B cell (primary cell): ENCODE data around the gene LSMEM2. TPM values are rescaled to one million over a fixed set of nuclear protein-coding genes. Genes with fewer than 3 reads are reported as not detected.

Experiments used
- ATAC-seq: fragments of 200-7000 bp; cut with Tn5 transposase; one replicate; pipeline ENCODE4 v1.10.0; 2021; ENCODE audit warnings: low read depth, mild to moderate bottlenecking, moderate number of reproducible peaks, moderate library complexity
- CTCF ChIA-PET: fragments of 350-600 bp; sonication (Branson Sonifier 250); formaldehyde crosslinking; loops from one replicate; lab custom pipeline; 2021; ENCODE audit warnings: antibody characterized with exemption, inconsistent platforms; lab: Charles Lee
- POLR2A ChIA-PET: fragments of 350-600 bp; sonication (Branson Sonifier 250); formaldehyde crosslinking; loops from one replicate; lab custom pipeline; 2021; ENCODE audit warnings: antibody characterized with exemption; lab: Charles Lee
- DNase-seq: peaks from one replicate; pipeline ENCODE4 v3.0.0; 2013
- H2AFZ ChIP-seq: 2 replicates; pipeline ENCODE4 v1.6.1; 2012; ENCODE audit warnings: mild to moderate bottlenecking, low read depth, low read length; ENCODE audit not compliant: insufficient read depth, poor library complexity, severe bottlenecking
- H3K27ac ChIP-seq, 2 donors: 1 replicate in 1 of 2; 2 replicates in 1 of 2; pipeline ENCODE4 v1.5.1; 2012 to 2013; ENCODE audit warnings: low read length in 2 of 2, mild to moderate bottlenecking in 2 of 2, moderate library complexity in 1 of 2
- H3K27me3 ChIP-seq, 4 experiments: fragments of 200-600 bp in 1 of 4; sonication (generic) in 1 of 4; replicated peaks in 1 of 4; 1 replicate in 2 of 4; 2 replicates in 2 of 4; pipeline versions ENCODE4 v1.6.1 to v1.7.0; 2013 to 2016; ENCODE audit warnings: low read length in 3 of 4, mild to moderate bottlenecking in 2 of 4, mixed read lengths in 1 of 4, moderate library complexity in 1 of 4; ENCODE audit not compliant: insufficient read depth in 4 of 4, control insufficient read depth in 3 of 4; ENCODE audit errors: control extremely low read depth in 1 of 4
- H3K36me3 ChIP-seq, 2 experiments: replicated peaks in 1 of 2; 1 replicate in 1 of 2; 2 replicates in 1 of 2; pipeline versions ENCODE4 v1.6.1 to v1.7.1; 2013; ENCODE audit warnings: low read length in 1 of 2; ENCODE audit not compliant: insufficient read depth in 2 of 2, control insufficient read depth in 1 of 2; ENCODE audit errors: control extremely low read depth in 1 of 2, extremely low read depth in 1 of 2
- H3K4me1 ChIP-seq, 2 donors: fragments of 200-600 bp in 1 of 2; sonication (generic) in 1 of 2; 1 replicate in 1 of 2; 2 replicates in 1 of 2; pipeline versions ENCODE4 v1.5.1 to v1.6.1; 2013 to 2017; ENCODE audit warnings: low read length in 2 of 2; ENCODE audit not compliant: control insufficient read depth in 2 of 2, insufficient read depth in 2 of 2
- H3K4me2 ChIP-seq: replicated peaks from 2 replicates; pipeline ENCODE3; 2012; ENCODE audit warnings: mild to moderate bottlenecking, low read depth, low read length; ENCODE audit not compliant: poor library complexity, severe bottlenecking
- H3K4me3 ChIP-seq, 5 experiments: fragments of 200-600 bp in 1 of 5; sonication (generic) in 1 of 5; 1 replicate in 3 of 5; 2 replicates in 2 of 5; pipeline versions ENCODE4 v1.5.1 to v1.7.0; 2011 to 2016; ENCODE audit warnings: low read length in 4 of 5, mild to moderate bottlenecking in 4 of 5, low read depth in 2 of 5, control low read depth in 1 of 5, moderate library complexity in 1 of 5; ENCODE audit not compliant: insufficient read depth in 1 of 5; ENCODE audit errors: control extremely low read depth in 1 of 5, extremely low read depth in 1 of 5
- H3K79me2 ChIP-seq: fragments of 200-600 bp; sonication (generic); one replicate; pipeline ENCODE4 v1.6.0; 2016; ENCODE audit warnings: low read length; ENCODE audit not compliant: control insufficient read depth, insufficient read depth
- H3K9ac ChIP-seq: fragments of 200-600 bp; sonication (generic); 2 replicates; pipeline ENCODE4 v1.6.1; 2017; ENCODE audit warnings: mild to moderate bottlenecking, low read length, moderate library complexity
- H3K9me3 ChIP-seq, 3 donors: one replicate each; pipeline versions ENCODE4 v1.6.1 to v1.7.1; 2013; ENCODE audit warnings: low read length in 2 of 3; ENCODE audit not compliant: control insufficient read depth in 2 of 3, insufficient read depth in 1 of 3; ENCODE audit errors: control extremely low read depth in 1 of 3
- H4K20me1 ChIP-seq: 2 replicates; pipeline ENCODE4 v1.6.0; 2012; ENCODE audit warnings: mild to moderate bottlenecking, low read length; ENCODE audit not compliant: insufficient read depth, control insufficient read depth, poor library complexity, severe bottlenecking
- H3K27ac Mint-ChIP-seq: one replicate; pipeline ENCODE4 v1.8.0; 2021; ENCODE audit warnings: mixed read lengths
- H3K27me3 Mint-ChIP-seq: one replicate; pipeline ENCODE4 v1.8.0; 2021; ENCODE audit warnings: mixed read lengths
- H3K4me1 Mint-ChIP-seq: one replicate; pipeline ENCODE4 v1.8.0; 2021; ENCODE audit warnings: mixed read lengths
- H3K4me3 Mint-ChIP-seq: one replicate; pipeline ENCODE4 v1.8.0; 2021; ENCODE audit warnings: mixed read lengths
- H3K9me3 Mint-ChIP-seq: one replicate; pipeline ENCODE4 v1.8.0; 2022; ENCODE audit warnings: mixed read lengths; ENCODE audit not compliant: insufficient read depth
- EZH2 ChIP-seq: IDR thresholded peaks from 2 replicates; pipeline ENCODE4 v1.6.1; 2012; ENCODE audit warnings: borderline replicate concordance, low read depth, mild to moderate bottlenecking, moderate library complexity, low read length; ENCODE audit not compliant: insufficient read depth, poor library complexity, severe bottlenecking
- WGBS: methylation state at CpG from one replicate; pipeline ENCODE4 v1.1.5; 2013; ENCODE audit warnings: missing lambda C conversion rate; ENCODE audit not compliant: insufficient coverage; 5-methylcytosine and 5-hydroxymethylcytosine counted together
- intact Hi-C: fragments of 100-400 bp; cut with micrococcal nuclease; formaldehyde crosslinking; loops from one replicate; pipeline ENCODE4 v1.10.0; 2022
- polyA plus RNA-seq: library from polyadenylated mRNA; depleted of rRNA; stranded (reverse); fragments of >200 nt; gene quantifications from 2 replicates; pipeline ENCODE4 v1.2.3, GENCODE V29; 2012
- total RNA-seq, 2 donors: library from RNA; stranded (reverse); fragments of 120-200 nt in 1 of 2; gene quantifications; 1 replicate in 1 of 2; 2 replicates in 1 of 2; pipeline versions ENCODE4 v1.2.3 to v1.2.4, GENCODE V29; 2013 to 2022
- TF ChIP-seq, protein P1 (sequence below): fragments of 200-600 bp; IDR thresholded peaks from one replicate; pipeline ENCODE4 v1.8.0; 2022; ENCODE audit warnings: antibody characterized with exemption, mild to moderate bottlenecking

The LSMEM2 gene
- total and polyA plus RNA-seq, 2 donors (not counting 1 experiment from before 2014, with no cell fraction given): not detected

DNA sequence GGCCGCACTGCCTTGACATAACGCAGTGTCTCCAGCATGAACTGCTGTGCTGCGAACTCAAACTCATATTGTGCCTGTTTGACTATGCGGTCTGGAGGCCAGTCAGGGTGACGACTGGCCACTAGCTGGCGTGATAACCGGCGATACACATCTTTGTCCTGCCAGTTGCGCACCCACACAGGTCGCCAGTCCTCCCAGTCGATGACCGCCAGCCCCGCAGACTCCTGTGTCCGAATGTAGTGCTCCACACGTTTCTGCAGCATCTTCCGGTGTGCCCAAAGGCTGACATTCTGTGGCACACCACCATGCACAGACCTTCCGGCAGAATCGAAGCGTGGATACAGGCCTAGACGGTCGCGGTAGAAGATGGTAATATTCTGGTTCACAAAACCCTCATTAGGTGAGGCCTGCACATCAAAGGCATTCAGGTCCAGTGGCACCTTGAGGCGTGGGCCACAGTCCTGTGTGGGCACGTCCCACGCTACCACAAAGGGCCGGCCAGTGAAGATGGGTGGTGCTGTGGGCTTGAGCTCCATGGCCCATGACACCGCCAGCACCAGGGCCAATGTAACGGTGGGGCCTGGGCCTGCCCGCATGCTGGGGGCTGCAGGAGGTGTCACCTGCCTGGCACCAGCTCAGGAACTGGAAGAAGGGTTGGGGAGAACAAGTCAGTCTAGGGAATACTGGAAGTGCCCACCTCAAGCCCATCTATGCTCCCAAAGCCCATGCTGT lies 41.2 kb downstream of the LSMEM2 start:
- Mint-ChIP-seq H3K27ac (peak overlapping the region; percentile 92), H3K4me3 (peak overlapping the region; percentile 98), H3K9me3 (no peaks in the 10 kb centered on the region), H3K4me1 (peaks cover 53% of the 10 kb centered on the region), H3K27me3 (no peaks in the 10 kb centered on the region)
- ATAC-seq: no peak
- TF ChIP-seq, protein P1, sequence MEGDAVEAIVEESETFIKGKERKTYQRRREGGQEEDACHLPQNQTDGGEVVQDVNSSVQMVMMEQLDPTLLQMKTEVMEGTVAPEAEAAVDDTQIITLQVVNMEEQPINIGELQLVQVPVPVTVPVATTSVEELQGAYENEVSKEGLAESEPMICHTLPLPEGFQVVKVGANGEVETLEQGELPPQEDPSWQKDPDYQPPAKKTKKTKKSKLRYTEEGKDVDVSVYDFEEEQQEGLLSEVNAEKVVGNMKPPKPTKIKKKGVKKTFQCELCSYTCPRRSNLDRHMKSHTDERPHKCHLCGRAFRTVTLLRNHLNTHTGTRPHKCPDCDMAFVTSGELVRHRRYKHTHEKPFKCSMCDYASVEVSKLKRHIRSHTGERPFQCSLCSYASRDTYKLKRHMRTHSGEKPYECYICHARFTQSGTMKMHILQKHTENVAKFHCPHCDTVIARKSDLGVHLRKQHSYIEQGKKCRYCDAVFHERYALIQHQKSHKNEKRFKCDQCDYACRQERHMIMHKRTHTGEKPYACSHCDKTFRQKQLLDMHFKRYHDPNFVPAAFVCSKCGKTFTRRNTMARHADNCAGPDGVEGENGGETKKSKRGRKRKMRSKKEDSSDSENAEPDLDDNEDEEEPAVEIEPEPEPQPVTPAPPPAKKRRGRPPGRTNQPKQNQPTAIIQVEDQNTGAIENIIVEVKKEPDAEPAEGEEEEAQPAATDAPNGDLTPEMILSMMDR: no peak
- TF ChIP-seq EZH2: no peak
- DNase-seq: no peak
- Histone ChIP-seq H3K27me3 (no peaks in the 10 kb centered on the region), H4K20me1 (no peaks in the 10 kb centered on the region), H3K4me3 (peak overlapping the region; percentile 65 to 95 (median 80)), H3K36me3 (peaks cover 0 to 5% of the 10 kb centered on the region in 2 experiments), H3K79me2 (no peaks in the 10 kb centered on the region), H3K9ac (peak overlapping the region; percentile 96), H3K27ac (no peak overlapping the region), H3K4me2 (peak overlapping the region; percentile 95), H3K4me1 (peaks cover 25 to 62% of the 10 kb centered on the region in 2 donors), H3K9me3 (peaks cover 0 to 3% (median 0%) of the 10 kb centered on the region in 3 donors), H2AFZ (peak overlapping the region; percentile 99)
- intact Hi-C loops: loop anchor here (2.0 to 5.0 kb wide), 3 partner anchors 17 to 125 kb away; partner anchors contain the start of gene GNAI2
- ChIA-PET CTCF (interaction anchor here (0.7 to 0.8 kb wide), 2 partner anchors 16 to 21 kb away, joined by 3 read pairs; partner anchors contain the start of genes HYAL3 and NAA80), POLR2A (interaction anchor here (0.6 to 1.5 kb wide), 2 partner anchors 28 to 1737 kb away, joined by 3 to 4 read pairs; partner anchors contain the start of gene IFRD2)
- WGBS: 98% methylated on average over 28 of the region's 29 CpGs
